ENCODE measurements around the gene SPINT4.
"Not testable (repeated sequence)": the region's sequence is repeated elsewhere in the genome, so short reads cannot be mapped to it uniquely, and the experiment has no call there.

SPINT4 gene

DNA sequence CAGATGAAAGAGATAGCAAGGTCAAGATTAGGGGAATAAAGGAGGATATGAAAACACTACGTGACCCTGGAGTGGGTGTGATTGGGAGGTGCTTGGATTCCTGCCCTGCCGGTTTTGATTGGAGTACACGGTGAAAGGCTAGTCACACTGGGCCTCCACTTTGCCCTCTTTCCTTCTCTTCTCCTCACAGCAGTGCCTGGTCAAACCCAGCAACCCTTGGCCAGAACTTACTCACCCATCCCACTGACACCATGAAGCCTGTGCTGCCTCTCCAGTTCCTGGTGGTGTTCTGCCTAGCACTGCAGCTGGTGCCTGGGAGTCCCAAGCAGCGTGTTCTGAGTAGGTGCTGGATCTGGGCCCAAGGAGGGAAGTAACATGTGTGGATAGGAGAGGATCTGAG is 20.3 kb upstream of the SPINT4 start, which contains the start of gene WFDC13:
WFDC13 (plus strand) TSS at position 166 of the 400 bp plus-strand sequence; CDS start at position 252, 86 bp downstream.
- no peak for DNase-seq (ENCODE audit: low read depth)
- TF ChIP-seq, protein P1, sequence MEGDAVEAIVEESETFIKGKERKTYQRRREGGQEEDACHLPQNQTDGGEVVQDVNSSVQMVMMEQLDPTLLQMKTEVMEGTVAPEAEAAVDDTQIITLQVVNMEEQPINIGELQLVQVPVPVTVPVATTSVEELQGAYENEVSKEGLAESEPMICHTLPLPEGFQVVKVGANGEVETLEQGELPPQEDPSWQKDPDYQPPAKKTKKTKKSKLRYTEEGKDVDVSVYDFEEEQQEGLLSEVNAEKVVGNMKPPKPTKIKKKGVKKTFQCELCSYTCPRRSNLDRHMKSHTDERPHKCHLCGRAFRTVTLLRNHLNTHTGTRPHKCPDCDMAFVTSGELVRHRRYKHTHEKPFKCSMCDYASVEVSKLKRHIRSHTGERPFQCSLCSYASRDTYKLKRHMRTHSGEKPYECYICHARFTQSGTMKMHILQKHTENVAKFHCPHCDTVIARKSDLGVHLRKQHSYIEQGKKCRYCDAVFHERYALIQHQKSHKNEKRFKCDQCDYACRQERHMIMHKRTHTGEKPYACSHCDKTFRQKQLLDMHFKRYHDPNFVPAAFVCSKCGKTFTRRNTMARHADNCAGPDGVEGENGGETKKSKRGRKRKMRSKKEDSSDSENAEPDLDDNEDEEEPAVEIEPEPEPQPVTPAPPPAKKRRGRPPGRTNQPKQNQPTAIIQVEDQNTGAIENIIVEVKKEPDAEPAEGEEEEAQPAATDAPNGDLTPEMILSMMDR (conservative IDR thresholded peaks at IDR 0.05; ENCODE audit: control insufficient read depth, insufficient read depth, low read depth, low read length) = no peak
- no peak within 1 kb of the TSS for H3K4me3 ChIP-seq (ENCODE audit: control insufficient read depth, low read depth, low read length)

DNA sequence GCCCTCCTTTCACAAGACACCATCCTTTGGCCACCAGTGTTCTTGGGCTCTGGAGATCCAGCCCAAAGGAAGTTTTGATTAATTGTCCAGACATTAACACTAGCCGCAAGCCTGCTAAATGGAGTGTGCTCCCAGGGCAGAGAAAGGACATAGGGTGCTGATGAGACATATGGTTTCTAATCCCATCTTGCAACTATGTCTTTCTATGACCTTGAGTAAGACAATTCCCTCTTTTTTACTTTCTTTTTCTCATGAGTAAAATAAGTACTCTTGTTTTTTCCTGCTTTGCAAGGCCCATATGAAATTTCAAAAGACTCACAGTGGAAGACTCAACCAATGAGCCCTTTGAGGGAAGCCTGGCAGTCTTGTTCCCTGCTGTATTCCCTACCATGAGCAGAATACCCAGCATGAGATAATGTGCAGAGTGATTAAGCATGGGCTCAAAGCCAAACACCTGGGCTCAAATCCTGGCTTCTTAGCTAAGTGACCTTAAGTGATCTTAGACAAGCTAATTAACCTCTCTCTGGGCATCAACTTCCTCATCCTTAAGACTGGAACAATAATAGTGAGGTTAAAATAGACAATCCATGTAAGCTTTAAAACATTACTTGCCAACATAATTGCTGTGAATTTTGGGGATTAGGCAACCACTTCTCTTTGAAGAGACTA is 17.0 kb upstream of the SPINT4 start, which contains the start of gene WFDC10B:
WFDC10B (minus strand) TSS at position 51 of the 669 bp plus-strand sequence. CDS start 19,027 bp downstream, outside the sequence.
- TF ChIP-seq, protein P1 (conservative IDR thresholded peaks at IDR 0.05; ENCODE audit: control insufficient read depth, insufficient read depth, low read depth, low read length) = no peak
- DNase-seq (ENCODE audit: low read depth) = peak; percentile 16
- no peak within 1 kb of the TSS for H3K4me3 ChIP-seq (ENCODE audit: control insufficient read depth, low read depth, low read length)

DNA sequence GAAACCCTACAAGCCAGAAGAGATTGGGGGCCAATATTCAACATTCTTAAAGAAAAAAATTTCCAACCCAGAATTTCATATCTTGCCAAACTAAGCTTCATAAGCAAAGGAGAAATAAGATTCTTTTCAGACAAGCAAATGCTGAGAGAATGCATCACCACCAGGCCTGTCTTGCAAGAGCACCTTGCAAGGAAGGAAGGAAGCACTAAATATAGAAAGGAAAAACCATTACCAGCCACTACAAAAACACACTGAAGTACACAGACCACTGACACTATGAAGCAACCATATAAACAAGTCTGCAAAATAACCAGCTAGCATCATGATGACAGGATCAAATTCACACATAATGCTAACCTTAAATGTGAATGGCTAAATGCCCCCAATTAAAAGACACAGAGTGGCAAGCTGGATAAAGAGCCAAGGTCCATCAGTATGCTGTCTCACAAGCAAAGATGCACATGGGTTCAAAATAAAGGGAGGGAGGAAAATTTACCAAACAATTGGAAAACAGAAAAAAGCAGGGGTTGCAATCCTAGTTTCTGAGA is 5.9 kb upstream of the SPINT4 start:
- DNase-seq (ENCODE audit: low read depth); H3K4me3 ChIP-seq (ENCODE audit: control insufficient read depth, low read depth, low read length): not testable (repeated sequence)

DNA sequence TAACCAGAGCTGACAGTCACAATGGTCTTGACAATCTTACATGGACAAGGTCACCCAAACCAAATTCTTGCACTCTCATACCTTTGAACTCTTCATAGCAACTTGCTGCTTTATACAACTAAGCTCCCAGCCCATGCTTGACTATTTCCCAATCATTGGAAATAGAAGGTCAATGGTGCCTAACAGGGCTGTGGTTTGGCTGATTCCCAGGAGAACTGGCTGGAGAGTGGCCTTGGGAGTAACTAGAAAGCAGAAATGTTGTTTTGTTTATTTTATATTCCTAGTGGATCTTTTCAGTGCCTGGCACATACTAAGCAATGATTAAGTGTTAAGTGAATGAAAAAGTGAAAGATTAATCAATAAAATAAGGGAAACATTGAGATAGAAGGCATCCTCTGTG is 3.0 kb downstream of the SPINT4 start:
- TF ChIP-seq, protein P1 (conservative IDR thresholded peaks at IDR 0.05; ENCODE audit: control insufficient read depth, insufficient read depth, low read depth, low read length) = no peak
- H3K4me3 ChIP-seq (ENCODE audit: control insufficient read depth, low read depth, low read length) = no peak overlapping the region
- DNase-seq (ENCODE audit: low read depth) = peak; percentile 39

DNA sequence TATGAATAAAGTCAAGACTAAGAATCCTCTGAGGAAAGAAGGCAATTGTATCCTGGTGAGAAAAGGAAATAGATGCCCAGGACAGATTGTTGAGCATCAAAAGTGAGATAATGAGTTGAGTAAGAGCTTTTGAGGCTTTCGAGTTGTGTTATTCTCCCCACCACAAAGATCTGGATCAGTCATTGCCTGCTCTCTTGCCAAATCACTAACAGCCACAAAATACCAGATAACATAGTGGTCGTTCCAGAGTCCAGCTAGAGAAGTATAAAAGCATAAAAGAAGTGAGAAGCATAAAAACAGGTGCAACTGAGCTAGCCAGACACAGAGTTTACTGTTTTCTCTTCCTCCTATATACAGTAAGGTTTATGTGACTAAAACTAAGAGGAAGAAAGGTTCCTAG is 4.9 kb downstream of the SPINT4 start:
- peak; percentile 5 for DNase-seq (ENCODE audit: low read depth)
- H3K4me3 ChIP-seq (ENCODE audit: control insufficient read depth, low read depth, low read length) = no peak overlapping the region
- TF ChIP-seq, protein P1 (conservative IDR thresholded peaks at IDR 0.05; ENCODE audit: control insufficient read depth, insufficient read depth, low read depth, low read length) = no peak

DNA sequence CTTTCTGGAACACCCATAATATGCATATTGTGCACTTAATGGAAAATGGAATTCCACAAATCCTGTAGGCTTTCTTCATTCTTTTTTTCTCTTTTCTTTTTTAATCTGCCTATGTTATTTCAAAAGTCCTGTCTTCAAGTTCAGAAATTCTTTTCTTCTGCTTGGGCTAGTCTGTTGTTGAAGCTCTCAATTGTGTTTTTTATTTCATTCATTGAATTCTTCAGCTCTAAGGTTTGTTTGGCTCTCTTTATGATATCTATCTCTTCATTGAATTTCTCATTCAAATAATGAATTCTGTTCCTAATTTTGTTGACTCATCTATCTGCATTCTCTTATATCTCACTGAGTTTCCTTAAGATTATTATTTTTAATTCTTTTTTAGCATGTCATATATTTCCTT is 10.1 kb downstream of the SPINT4 start:
- no peak overlapping the region for H3K4me3 ChIP-seq (ENCODE audit: control insufficient read depth, low read depth, low read length)
- no peak for DNase-seq (ENCODE audit: low read depth)
- TF ChIP-seq, protein P1 (conservative IDR thresholded peaks at IDR 0.05; ENCODE audit: control insufficient read depth, insufficient read depth, low read depth, low read length) = no peak

DNA sequence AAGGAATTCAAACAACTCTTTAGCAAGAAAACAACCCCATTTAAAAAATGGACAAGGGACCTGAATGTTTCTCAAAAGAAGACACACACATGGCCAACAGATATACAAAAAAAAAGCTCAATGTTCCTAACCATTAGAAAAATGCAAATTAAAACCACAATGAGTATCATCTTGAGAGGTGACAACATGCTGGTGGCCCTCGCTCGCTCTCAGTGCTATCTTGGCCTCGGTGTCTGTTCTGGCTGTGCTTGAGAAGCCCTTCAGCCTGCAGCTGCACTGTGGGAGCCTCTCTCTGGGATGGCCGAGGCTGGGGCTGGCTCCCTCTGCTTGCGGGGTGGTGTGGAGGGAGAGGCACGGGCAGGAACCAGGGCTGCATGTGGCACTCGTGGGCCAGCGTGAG is 13.4 kb downstream of the SPINT4 start:
- TF ChIP-seq, protein P1 (conservative IDR thresholded peaks at IDR 0.05; ENCODE audit: control insufficient read depth, insufficient read depth, low read depth, low read length) = no peak
- DNase-seq (ENCODE audit: low read depth) = no peak
- no peak overlapping the region for H3K4me3 ChIP-seq (ENCODE audit: control insufficient read depth, low read depth, low read length)
